Measurements from ENCODE around the gene GTPBP4. TPM values are rescaled to one million over a fixed set of nuclear protein-coding genes. Genes with fewer than 3 reads are reported as not detected.

The GTPBP4 gene
- total and polyA plus RNA-seq, 2 of the 13 experiments (the other 11 are each of a cell fraction or from before 2014, with no cell fraction given), result 24.1 to 85.5 TPM

DNA sequence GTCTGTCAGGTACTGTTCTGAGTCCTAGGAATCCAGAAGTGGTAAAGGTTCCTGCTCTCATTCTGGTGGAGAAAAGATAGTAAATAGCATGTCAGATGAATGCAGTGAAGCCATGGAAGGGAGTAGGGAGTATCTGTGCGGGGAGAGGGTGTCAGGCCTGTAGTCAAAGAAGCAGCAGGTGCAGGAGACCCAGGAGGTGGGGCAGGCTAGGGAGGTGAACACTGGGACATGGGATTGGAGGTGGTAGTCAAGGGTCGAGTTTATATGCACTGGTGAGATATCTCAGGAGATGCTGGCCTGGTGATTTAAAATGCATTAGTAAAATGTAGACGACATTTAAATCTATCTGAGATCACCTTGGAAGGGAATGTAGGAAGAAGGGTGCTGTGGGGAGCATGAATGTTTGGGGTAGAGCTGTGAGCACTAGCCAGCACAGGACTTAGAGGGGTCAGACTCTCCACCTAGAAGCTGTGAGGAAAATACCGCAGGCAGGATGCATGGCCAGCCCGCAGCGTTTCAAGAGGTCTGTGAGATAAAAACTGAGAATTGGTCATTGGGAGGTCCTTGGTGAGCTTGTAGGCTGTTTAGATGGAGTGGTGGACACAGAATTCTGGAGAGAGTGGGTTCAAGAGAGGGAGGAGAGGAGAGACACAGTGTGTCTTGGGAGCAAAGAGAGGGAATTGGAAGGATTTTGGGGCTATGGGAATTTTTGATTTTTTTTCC, 6.8 kb downstream of the GTPBP4 start:
- in situ Hi-C loops (cut with HindIII; ENCODE audit: extremely low pct_ligation_motif_present, low pct_unique_long_range_greater_than_20kb) (no loop called here), intact Hi-C loops (cut with micrococcal nuclease; ENCODE audit: unreplicated experiment) (no loop called here)
- WGBS (ENCODE audit: low lambda C conversion rate), result 98% methylated on average over 6 of the region's 6 CpGs
- H3K4me2 ChIP-seq (ENCODE audit: low read depth, low read length), result no peak overlapping the region
- no peak overlapping the region for H3K4me3 ChIP-seq (replicated peaks in 1 of 3; ENCODE audit: insufficient read depth in 1 of 3, low read depth in 2 of 3, low read length in 3 of 3)
- ChIA-PET CTCF (ENCODE audit: low intra/inter-chr PET ratio, low total read pairs) (no interaction called here), POLR2A (interaction anchor here (0.8 kb wide), 1 partner anchor 9 kb away, joined by 3 read pairs; no protein-coding TSS in a partner anchor)
- no peak; the same call in 2 of the 3 replicates for ATAC-seq
- peaks cover 13% of the 10 kb centered on the region for H3K4me1 ChIP-seq (ENCODE audit: insufficient read depth, low read length)
- H3K79me2 ChIP-seq (ENCODE audit: insufficient read depth, low read length), result peaks cover 31% of the 10 kb centered on the region
- TF ChIP-seq NFYB (CRISPR knock-in tag; IDR thresholded peaks at IDR 0.05) (no peak), POLR2AphosphoS2 (IDR thresholded peaks at IDR 0.05; ENCODE audit: low read depth, low read length) (0 out of 2 replicates have a peak, but pooled peaks have one; percentile 25), TBL1XR1 (IDR thresholded peaks at IDR 0.05; ENCODE audit: borderline replicate concordance, low read length, partially characterized antibody) (no peak), STAG1 (CRISPR knock-in tag; IDR thresholded peaks at IDR 0.05) (no peak)
- H3K27me3 ChIP-seq (ENCODE audit: control insufficient read depth in 1 of 2, insufficient read depth in 2 of 2, low read length in 2 of 2), result no peaks in the 10 kb centered on the region
- H3K27ac ChIP-seq (ENCODE audit: extremely low read length, insufficient read depth, low read length), result no peak overlapping the region
- H4K20me1 ChIP-seq (ENCODE audit: insufficient read depth, low read length), result peaks cover 7% of the 10 kb centered on the region
- no peaks in the 10 kb centered on the region for H3K9me3 ChIP-seq (ENCODE audit: low read length)
- no peak overlapping the region for H3K9ac ChIP-seq (ENCODE audit: insufficient read depth, low read depth, low read length)
- DNase-seq (ENCODE audit: low spot score), result no peak
- H2AFZ ChIP-seq (ENCODE audit: low read length), result no peak overlapping the region
- BruUV-seq (replicated peaks), result no TSS peak
- no peak for FAIRE-seq
- H3K36me3 ChIP-seq (replicated peaks in 1 of 2; ENCODE audit: control insufficient read depth in 1 of 2, insufficient read depth in 2 of 2, low read length in 2 of 2), result peaks cover 28 to 71% of the 10 kb centered on the region in 2 experiments

DNA sequence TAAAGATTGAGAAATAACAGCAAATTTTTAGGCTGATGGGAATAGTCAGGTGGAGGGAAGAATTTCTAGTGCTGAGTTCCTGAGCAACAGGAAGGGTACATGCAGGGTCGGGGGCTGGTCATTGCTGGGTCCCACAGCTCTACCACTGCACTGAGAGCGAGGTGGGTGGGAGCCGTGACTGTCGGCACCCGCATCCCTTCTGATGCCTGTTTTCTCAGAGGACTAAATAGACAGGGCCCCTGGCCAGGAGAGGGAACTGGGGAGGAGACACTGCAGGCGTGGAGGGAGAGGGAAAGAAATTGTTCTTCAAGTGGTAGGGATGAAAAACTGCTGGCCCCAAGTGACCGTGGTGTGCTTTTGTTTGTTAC, 7.3 kb downstream of the GTPBP4 start:
- peak; percentile 27; the same call in 2 of the 3 replicates for ATAC-seq
- H3K9ac ChIP-seq (ENCODE audit: insufficient read depth, low read depth, low read length), result no peak overlapping the region
- no peak overlapping the region for H2AFZ ChIP-seq (ENCODE audit: low read length)
- H3K4me2 ChIP-seq (ENCODE audit: low read depth, low read length), result no peak overlapping the region
- TF ChIP-seq BRCA1 (CRISPR knock-in tag; IDR thresholded peaks at IDR 0.05) (no peak), AGO2 (optimal IDR thresholded peaks at IDR 0.05; ENCODE audit: low read depth, low read length) (peak; percentile 49), PREB (CRISPR knock-in tag; IDR thresholded peaks at IDR 0.05) (no peak)
- ChIA-PET POLR2A (interaction anchor here (0.8 kb wide), 1 partner anchor 8 kb away, joined by 3 read pairs; no protein-coding TSS in a partner anchor), CTCF (ENCODE audit: low intra/inter-chr PET ratio, low total read pairs) (no interaction called here)
- H3K4me1 ChIP-seq (ENCODE audit: insufficient read depth, low read length), result peaks cover 8% of the 10 kb centered on the region
- H4K20me1 ChIP-seq (ENCODE audit: insufficient read depth, low read length), result peaks cover 7% of the 10 kb centered on the region
- no TSS peak for BruUV-seq (replicated peaks)
- no peak for DNase-seq (ENCODE audit: low spot score)
- H3K27ac ChIP-seq (ENCODE audit: extremely low read length, insufficient read depth, low read length), result no peak overlapping the region
- in situ Hi-C loops (cut with HindIII; ENCODE audit: extremely low pct_ligation_motif_present, low pct_unique_long_range_greater_than_20kb) (no loop called here), intact Hi-C loops (cut with micrococcal nuclease; ENCODE audit: unreplicated experiment) (no loop called here)
- 96% methylated on average over 7 of the region's 7 CpGs for WGBS (ENCODE audit: low lambda C conversion rate)
- no peak for FAIRE-seq
- no peaks in the 10 kb centered on the region for H3K9me3 ChIP-seq (ENCODE audit: low read length)
- peaks cover 26% of the 10 kb centered on the region for H3K79me2 ChIP-seq (ENCODE audit: insufficient read depth, low read length)
- H3K27me3 ChIP-seq (ENCODE audit: control insufficient read depth in 1 of 2, insufficient read depth in 2 of 2, low read length in 2 of 2), result no peaks in the 10 kb centered on the region
- no peak overlapping the region for H3K4me3 ChIP-seq (replicated peaks in 1 of 3; ENCODE audit: insufficient read depth in 1 of 3, low read depth in 2 of 3, low read length in 3 of 3)
- peaks cover 30 to 75% of the 10 kb centered on the region in 2 experiments for H3K36me3 ChIP-seq (replicated peaks in 1 of 2; ENCODE audit: control insufficient read depth in 1 of 2, insufficient read depth in 2 of 2, low read length in 2 of 2)

All from HepG2 (cell line).